Renal pelvis (tissue), 4 donors: ENCODE results near the gene SNAPC2. TPM values are rescaled to one million over a fixed set of nuclear protein-coding genes. Genes with fewer than 3 reads are reported as not detected.
A peak's percentile ranks its signal among the peaks of the same experiment; 100 is the strongest.
"Not testable (repeated sequence)": the region's sequence is repeated elsewhere in the genome, so short reads cannot be mapped to it uniquely, and the experiment has no call there.

Experiments
- DNase-seq: peaks from one replicate; pipeline ENCODE4 v3.0.0-alpha.2; 2013
- polyA plus RNA-seq, 3 donors: library from polyadenylated mRNA; unstranded; fragments of 120-200 nt; gene quantifications; one replicate each; pipeline ENCODE4 v1.2.1, GENCODE V29; 2013; ENCODE audit not compliant: insufficient read length in 3 of 3

Gene SNAPC2
- polyA plus RNA-seq, 3 donors = 15.7 to 24.0 (median 23.0) TPM

DNA sequence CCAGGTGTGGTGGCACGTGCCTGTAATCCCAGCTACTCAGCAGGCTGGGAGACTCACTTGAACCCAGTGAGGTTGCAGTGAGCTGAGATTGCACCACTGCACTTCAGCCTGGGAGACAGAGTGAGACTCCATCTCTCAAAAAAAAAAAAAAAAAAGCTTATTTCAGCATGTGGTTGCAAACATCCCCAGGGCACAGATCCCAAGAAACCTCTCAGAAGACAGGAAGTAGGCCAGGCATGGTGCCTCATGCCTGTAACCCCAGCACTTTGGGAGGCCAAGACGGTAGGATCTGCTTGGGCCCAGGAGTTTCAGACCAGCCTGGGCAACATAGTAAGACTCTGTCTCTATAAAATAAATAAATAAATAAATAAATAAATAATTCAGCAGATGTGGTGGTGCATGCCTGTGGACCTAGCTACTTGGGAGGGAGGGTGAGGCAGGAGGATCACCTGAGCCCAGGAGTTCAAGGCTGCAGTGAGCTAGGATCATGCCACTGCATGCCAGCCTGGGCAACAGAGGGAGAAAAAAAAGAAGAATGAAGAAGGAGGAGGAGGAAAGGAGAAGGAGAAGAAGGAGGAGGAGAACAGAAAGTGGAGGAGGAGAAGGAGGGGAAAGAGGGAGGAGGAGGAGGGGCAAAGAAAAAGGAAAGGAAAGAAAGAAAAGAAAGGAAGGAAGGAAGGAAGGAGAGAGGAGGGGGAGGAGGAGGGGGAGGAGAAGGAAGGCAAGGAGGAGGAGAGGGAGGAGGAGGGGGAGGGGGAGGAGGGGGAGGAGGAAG, 36.2 kb upstream of the SNAPC2 start:
- DNase-seq = no peak

- no peak for DNase-seq
Observed at GRCh38 chr19:7885818-7886217, 34.3 kb upstream of the SNAPC2 start.

- DNase-seq = no peak
Observed at GRCh38 chr19:7887408-7888144, 32.6 kb upstream of the SNAPC2 start.

GRCh38 chr19:7888145-7888825, 31.9 kb upstream of the SNAPC2 start, which contains the start of gene LRRC8E:
Gene LRRC8E (plus strand): TSS chr19:7888510. CDS start chr19:7895604, 7,094 bp downstream.
- peak; percentile 42 for DNase-seq

- DNase-seq = no peak
Observed at GRCh38 chr19:7888826-7889217, 31.3 kb upstream of the SNAPC2 start.

DNA sequence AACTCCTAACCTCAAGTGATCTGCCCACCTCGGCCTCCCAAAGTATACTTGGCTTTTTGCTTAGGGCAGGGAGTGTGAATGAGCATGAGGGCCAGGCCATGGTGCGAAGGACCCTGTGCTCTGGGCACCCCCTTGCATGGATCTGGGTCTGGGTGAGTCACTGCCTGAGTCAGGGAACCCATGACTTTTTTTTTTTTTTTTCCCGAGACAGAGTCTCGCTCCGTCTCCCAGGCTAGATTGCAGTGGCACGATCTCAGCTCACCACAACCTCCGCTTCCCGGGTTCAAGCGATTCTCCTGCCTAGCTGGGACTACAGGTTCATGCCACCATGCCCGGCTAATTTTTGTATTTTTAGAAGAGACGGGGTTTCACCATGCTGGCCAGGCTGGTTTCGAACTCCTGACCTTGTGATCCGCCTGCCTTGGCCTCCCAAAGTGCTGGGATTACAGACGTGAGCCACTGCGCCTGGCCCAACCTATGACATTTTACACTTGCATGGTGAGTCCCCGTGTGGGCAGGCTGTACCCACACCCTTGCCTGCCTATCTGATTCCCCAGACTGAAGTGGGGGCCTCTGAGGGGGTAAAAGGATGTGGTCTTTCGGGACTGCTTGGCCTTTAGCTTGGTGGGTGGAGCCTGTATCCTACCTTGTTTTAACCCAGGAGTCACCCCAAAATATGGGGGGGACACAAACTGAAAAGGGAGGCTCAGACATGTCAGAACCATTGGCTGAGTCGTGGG, 26.6 kb upstream of the SNAPC2 start:
- not testable (repeated sequence) for DNase-seq

DNA sequence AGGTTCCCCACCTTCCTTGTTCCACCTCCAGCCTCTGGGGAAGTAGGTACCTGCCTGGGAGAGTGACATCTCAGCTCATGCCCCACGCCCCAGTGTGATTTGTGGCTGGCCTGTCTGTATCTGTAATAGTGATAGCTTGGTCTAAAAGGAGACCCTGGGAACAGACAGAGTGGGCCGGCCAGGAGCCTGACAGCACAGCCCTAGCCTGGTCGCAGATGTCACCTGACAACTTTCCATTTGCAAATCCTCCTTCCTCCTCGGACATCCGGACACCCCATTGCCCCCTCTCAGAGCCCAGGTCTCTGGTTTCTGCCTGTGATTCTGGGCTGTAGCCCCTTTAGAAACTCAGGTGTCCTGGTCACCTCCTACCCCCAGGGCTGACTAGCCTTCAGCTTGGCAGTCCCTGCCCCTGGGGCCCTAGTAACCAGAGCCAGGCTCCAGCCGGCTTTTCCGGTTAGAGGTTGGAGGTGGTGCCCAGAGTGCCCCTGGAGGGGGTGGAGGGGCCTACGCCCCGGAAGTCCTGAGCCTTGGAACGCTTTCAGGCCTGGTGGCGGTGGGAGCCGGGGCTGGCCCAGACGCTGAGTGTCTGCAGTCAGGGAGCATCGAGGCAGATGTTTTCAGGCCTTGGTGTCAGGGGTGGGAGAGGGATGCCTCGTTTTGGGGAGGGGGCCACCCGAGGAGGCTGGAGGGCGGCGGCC, 25.4 kb upstream of the SNAPC2 start:
- DNase-seq = peak; percentile 23

DNA sequence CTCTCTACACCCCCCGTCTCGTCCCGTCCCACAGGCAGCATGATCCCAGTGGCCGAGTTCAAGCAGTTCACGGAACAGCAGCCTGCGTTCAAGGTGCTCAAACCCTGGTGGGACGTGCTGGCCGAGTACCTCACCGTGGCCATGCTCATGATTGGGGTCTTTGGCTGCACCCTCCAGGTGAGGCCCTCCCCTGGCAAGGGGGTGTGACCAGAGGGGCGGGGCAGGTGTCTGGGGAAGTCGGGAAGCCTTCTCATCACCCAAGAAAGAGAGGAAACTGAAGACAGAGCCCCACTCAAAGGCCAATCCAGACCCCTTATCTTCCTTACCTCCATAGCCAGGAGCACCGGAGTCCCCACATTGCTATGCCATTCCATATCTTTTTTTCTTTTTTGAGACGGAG, 24.6 kb upstream of the SNAPC2 start:
- DNase-seq = no peak

- DNase-seq = no peak
Observed at GRCh38 chr19:7897292-7897691, 22.8 kb upstream of the SNAPC2 start.

DNA sequence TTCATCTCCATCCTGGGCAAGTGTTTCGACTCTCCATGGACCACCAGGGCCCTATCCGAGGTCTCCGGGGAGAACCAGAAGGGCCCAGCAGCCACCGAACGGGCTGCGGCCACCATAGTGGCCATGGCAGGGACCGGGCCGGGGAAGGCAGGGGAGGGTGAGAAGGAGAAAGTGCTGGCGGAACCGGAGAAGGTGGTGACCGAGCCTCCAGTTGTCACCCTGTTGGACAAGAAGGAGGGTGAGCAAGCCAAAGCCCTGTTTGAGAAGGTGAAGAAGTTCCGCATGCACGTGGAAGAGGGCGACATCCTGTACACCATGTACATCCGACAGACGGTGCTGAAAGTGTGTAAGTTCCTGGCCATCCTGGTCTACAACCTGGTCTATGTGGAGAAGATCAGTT, 21.2 kb upstream of the SNAPC2 start:
- DNase-seq = no peak

- no peak for DNase-seq
Observed at GRCh38 chr19:7899751-7900378, 20.3 kb upstream of the SNAPC2 start.

- no peak for DNase-seq
Observed at GRCh38 chr19:7900401-7900870, 19.7 kb upstream of the SNAPC2 start.

GRCh38 chr19:7900931-7901330, 19.2 kb upstream of the SNAPC2 start:
- no peak for DNase-seq

- no peak for DNase-seq
Observed at GRCh38 chr19:7901337-7901736, 18.8 kb upstream of the SNAPC2 start.

DNA sequence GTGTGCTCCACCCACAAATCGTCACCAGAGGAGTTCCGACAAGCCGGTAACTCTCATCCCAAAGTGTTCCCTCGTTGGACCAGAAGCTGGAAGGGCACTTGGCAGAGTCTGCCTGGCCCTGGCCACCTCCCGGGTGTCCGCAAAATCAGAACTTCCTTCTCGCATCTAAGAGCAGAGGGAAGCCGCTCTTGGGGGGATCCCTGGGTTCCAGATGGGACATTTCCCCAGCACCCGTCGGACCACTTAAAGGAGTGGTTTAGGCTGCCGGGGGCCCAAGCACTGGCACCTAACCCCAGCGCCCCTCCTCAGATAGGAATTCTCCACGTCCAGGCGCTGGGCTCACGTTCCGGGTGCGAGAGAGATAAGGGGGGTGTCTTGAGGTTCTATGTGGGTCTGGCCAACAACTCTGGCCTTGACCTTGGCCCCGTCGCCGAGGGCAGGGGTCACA, 17.3 kb upstream of the SNAPC2 start:
- DNase-seq = no peak

GRCh38 chr19:7903244-7904073, 16.7 kb upstream of the SNAPC2 start, which contains the start of gene MAP2K7:
Gene MAP2K7 (plus strand): TSS chr19:7903877. CDS start chr19:7903945, 68 bp downstream.
- DNase-seq = peak; percentile 99

GRCh38 chr19:7904074-7905020, 15.8 kb upstream of the SNAPC2 start:
- DNase-seq = no peak

- DNase-seq = no peak
Observed at GRCh38 chr19:7905268-7905667, 14.9 kb upstream of the SNAPC2 start.
